ENCODE results near the gene EXD3.
"Not testable (repeated sequence)": the region's sequence is repeated elsewhere in the genome, so short reads cannot be mapped to it uniquely, and the experiment has no call there.

The EXD3 gene

DNA sequence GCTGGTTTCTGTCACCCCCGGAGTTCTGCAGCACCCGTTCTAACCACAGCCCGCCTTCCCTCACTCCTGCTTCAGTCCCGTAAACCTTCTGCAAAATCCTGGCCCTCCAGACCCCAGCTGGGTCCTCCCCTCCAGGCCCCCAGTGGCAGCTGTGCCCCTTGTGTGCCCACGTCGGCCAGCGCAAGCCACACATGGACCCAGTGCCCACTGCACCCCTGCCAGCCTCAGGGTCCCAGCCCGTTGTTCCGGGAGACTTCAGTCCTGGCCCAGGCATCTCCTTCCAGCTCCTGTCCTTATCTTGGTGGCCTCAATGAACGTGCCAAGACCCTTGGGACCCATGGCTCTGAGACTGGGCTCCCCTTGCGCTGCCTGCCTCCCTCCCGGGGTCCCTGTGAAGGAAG lies 43.2 kb downstream of the EXD3 start:
- no peak for DNase-seq (ENCODE audit: low read depth)

DNA sequence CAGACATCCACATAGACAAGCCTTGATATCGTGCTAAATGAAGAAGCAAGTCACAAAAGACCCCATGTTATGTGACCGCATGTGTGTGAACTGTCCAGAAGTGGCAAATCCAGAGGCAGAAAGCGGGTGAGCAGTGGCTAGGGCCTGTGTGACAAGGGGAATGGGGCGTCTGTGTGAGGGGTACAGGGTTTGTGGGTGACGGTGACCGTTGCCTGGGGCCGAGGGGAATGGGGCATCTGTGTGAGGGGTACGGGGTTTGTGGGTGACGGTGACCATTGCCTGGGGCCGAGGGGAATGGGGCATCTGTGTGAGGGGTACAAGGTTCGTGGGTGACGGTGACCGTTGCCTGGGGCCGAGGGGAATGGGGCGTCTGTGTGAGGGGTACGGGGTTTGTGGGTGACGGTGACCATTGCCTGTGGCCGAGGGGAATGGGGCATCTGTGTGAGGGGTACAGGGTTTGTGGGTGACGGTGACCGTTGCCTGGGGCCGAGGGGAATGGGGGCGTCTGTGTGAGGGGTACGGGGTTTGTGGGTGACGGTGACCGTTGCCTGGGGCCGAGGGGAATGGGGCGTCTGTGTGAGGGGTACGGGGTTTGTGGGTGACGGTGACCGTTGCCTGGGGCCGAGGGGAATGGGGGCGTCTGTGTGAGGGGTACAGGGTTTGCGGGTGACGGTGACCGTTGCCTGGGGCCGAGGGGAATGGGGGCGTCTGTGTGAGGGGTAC lies 44.1 kb downstream of the EXD3 start:
- DNase-seq (ENCODE audit: low read depth): not testable (repeated sequence)

- DNase-seq (ENCODE audit: low read depth): no peak
These were observed 46.6 kb downstream of the EXD3 start for GRCh38 chr9:137376386-137376785.

DNA sequence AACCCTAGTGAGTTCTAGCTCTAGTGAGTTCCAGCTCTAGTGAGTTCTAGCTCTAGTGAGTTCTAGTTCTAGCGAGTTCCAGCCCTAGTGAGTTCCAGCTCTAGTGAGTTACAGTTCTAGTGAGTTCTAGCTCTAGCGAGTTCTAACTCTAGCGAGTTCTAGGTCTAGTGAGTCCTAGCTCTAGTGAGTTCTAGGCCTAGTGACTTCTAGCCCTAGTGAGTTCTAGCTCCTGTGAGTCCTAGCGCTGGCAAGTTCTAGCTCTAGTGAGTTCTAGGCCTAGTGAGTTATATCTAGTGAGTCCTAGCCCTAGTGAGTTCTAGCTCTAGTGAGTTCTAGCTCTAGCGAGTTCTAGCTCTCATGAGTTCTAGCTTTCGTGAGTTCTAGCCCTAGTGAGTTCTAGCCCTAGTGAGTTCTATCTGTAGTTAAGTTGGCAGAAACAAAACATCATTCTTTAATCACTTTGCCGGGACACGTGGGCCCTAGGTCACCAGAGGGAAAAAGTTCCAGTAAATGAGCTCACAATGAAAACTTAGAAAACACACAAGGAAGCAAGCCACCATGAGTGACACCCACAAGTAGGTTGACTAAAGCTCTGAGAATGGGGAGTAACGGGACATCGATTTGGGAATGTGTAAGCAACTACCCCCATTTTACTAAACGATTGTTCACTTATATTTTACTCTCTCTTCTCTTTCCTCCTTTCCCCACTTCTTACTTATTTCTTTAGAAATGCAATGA lies 47.5 kb downstream of the EXD3 start:
- DNase-seq (ENCODE audit: low read depth): no peak

- DNase-seq (ENCODE audit: low read depth): no peak
These were observed 48.7 kb downstream of the EXD3 start for GRCh38 chr9:137374131-137374845.

- DNase-seq (ENCODE audit: low read depth): no peak
These were observed 49.4 kb downstream of the EXD3 start for GRCh38 chr9:137373611-137373980.

DNA sequence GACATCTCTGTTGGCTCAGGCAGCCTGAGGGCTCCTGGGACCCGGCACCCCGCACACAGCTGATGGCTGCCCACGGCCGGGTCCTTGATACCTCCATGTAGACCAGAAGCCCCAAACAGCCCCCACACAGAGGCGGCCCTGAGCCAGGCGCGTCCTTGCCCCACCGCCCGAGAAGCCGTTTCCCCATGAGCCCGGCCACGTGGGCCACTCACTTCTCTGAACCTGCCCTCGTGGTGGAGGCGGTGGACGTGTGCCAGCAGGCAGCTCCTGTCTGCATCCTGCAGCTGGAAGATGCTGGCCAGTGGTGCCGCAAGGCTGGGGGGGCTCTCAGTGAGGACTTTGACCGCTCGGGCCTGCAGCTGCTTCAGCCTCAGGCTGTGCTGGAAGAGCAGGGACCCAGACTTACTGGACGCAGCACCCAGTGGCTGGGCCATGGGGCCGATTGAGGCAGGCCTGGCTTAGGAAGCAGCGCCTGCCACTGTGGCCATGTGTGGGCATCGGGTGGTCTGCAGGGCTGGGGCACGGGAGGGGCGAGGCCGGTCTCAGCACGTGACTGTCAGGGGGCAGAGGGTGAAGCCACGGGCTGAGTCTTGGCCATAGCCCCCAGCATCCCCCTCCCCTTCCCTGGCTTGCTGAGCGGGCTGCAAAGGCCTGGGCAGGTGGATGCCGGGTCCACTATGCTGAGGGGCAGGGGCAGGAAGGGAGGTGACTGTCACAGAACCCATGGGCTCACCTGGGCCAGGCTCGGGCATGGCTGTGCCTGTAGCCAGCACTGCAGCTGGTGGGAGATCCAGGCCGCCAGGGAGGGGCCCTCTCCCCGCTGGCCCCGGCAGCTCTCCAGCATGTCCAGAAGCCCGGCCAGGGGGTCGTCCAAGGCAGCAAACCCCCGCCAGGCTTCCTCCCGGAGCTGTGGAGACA lies 50.0 kb downstream of the EXD3 start:
- DNase-seq (ENCODE audit: low read depth): no peak

GRCh38 chr9:137371946-137372651 lies 50.9 kb downstream of the EXD3 start:
- DNase-seq (ENCODE audit: low read depth): no peak

GRCh38 chr9:137371521-137371941 lies 51.4 kb downstream of the EXD3 start:
- no peak for DNase-seq (ENCODE audit: low read depth)

DNA sequence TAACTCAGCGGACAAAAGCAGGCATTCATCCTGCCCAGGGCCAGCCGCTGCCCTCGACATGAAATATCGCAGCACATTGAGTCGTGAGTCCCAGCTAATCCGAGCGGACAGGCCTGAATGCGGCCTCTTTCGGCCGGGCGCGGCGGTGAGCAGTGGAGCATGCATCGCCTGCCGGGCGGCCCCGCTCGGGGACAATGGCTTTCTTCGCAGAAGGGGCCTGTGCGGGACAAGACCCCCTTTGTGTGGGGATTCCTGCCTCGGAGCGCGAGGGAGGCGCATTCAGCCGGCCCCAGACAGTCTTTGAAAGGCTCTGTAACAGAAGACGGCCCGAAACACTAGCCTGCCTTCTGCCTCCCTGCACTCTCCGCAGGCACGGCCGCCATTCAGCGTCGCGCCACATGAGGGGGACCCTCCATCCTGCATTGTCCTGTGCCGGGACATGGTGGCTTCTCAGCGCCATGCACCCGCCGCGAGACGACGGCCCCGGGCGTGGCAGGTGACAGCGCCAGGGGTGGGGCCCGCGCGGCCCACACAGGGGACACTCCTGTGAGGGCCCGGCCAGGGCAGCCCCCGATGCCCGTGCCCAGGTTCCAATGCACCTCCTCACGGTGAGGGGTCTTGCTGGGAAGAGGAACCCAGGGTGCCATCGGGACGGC lies 52.0 kb downstream of the EXD3 start:
- no peak for DNase-seq (ENCODE audit: low read depth)

GRCh38 chr9:137369911-137370764 lies 52.8 kb downstream of the EXD3 start:
- no peak for DNase-seq (ENCODE audit: low read depth)

DNA sequence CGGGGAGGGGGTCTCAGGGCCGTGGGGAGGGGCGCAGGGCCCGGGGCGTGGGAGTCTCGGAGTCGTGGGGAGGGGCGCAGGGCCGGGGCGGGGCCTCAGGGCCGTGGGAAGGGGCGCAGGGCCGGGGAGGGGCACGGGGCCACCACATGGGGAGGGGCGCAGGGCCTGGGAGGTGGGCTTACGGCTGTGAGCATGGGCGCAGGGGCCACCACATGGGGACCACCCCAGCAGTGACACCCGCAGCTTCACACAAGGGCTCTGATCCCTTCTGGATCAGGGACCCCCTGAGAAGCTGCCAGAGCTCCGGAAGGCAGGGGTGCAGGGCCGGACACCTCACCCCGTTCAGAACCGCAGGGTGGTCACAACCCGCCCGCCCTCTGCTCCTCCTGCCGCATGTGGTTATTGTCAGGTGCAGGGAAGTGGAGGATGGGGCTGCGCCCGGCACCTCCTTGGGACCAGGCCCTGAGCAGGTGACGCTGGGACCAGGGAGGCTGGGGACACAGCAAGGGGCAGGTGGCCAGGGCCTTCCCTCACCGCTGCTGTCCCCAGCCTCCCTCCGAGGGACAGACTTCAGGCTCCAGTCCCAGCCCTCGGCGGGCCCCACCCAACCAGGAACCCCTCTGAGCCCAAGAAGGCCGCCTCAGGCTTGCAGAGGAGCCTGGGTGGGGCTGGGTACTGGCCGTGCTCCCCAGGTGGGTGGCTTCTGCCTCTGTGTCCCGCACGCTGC lies 53.7 kb downstream of the EXD3 start:
- DNase-seq (ENCODE audit: low read depth): no peak

GRCh38 chr9:137368431-137369035 lies 54.4 kb downstream of the EXD3 start:
- no peak for DNase-seq (ENCODE audit: low read depth)

DNA sequence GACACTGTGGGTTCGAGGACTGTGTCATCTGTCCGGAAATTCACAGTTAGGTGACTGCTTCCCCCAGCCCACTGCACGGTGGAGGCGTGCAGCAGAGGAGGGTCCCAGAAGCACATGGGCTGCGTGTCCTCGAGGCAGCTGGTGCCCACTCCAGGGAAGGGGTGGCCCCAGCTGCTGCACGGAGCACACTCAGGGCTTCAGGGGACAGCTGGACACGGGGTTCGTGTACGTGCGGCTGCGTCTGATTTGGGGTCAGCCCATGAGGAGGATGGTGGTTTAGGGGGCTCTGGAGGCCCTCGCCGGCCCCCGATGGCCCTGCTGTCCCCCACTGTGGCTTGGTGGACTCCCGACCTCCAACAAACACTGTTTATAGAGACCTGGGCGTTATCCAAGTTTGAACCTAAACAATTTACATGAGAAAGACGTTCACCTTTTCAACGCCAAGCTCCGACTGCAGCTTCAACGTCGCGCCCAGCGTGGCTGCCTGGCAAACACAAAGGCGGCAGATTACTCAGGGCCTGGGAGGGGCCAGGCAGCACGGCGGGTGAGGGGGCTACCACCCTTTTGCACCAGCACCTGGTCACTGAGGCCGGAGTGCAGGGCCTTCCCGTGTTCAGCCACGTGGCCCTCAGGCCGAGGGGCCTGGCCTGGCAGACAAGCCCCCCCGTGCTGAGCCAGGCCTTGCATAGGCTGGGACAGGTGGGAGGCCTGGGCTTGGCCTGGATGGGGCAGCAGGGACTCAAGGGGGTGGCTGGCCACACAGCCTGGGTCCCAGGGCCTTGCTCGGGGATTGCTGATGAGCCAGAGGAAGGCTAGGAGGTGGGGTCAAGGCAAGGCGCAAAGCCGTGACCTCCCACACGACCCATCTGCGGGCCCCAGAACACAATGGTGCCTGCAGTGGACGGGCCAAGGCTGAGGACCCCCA lies 55.2 kb downstream of the EXD3 start:
- DNase-seq (ENCODE audit: low read depth): no peak

GRCh38 chr9:137366891-137367381 lies 56.0 kb downstream of the EXD3 start:
- DNase-seq (ENCODE audit: low read depth): no peak

DNA sequence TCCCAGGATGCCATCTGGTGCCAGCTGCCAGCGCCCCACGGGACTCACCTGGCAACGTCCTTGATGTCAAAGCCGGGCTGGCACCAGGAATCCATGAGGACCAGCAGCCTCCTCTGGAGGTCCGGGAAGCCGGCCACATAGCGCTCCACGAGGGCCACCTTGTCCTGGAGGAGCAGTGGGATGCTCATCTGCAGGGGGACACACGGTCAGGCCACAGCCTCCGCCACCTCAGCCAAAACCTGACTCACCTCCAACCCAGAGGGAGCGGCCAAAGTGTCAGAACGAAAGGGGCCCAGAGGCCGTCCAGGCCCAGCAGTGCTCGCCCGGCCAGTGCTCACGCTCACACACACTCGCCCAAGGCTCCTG lies 56.5 kb downstream of the EXD3 start:
- DNase-seq (ENCODE audit: low read depth): no peak

Measured in T-helper 22 cell (primary cell).